C4-2B (cell line): ENCODE results near the gene TAOK3.

ENCODE experiments used
- ZFX ChIP-seq: fragments of 450-650 bp; IDR thresholded peaks from 2 replicates; pipeline ENCODE4 v1.6.1; 2017
- TF ChIP-seq, protein P1 (sequence below): fragments of 450-650 bp; conservative IDR thresholded peaks from 2 replicates; pipeline ENCODE4 v1.5.1; 2017; ENCODE audit warnings: mild to moderate bottlenecking

- TF ChIP-seq, protein P1, sequence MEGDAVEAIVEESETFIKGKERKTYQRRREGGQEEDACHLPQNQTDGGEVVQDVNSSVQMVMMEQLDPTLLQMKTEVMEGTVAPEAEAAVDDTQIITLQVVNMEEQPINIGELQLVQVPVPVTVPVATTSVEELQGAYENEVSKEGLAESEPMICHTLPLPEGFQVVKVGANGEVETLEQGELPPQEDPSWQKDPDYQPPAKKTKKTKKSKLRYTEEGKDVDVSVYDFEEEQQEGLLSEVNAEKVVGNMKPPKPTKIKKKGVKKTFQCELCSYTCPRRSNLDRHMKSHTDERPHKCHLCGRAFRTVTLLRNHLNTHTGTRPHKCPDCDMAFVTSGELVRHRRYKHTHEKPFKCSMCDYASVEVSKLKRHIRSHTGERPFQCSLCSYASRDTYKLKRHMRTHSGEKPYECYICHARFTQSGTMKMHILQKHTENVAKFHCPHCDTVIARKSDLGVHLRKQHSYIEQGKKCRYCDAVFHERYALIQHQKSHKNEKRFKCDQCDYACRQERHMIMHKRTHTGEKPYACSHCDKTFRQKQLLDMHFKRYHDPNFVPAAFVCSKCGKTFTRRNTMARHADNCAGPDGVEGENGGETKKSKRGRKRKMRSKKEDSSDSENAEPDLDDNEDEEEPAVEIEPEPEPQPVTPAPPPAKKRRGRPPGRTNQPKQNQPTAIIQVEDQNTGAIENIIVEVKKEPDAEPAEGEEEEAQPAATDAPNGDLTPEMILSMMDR = no peak
- TF ChIP-seq ZFX = no peak
Observed at GRCh38 chr12:118185602-118186397, 186.9 kb downstream of the TAOK3 start.
